HCT116 (cell line): ENCODE measurements around the gene KIRREL1. TPM values are rescaled to one million over a fixed set of nuclear protein-coding genes. Genes with fewer than 3 reads are reported as not detected.

ENCODE experiments used
- ATAC-seq: fragments of 200-7000 bp; cut with Tn5 transposase; 2 replicates; pipeline ENCODE4 v1.9.1; 2020; ENCODE audit warnings: mild to moderate bottlenecking, moderate library complexity
- BruUV-seq: library from RNA; stranded (reverse); fragments of 400-500 nt; replicated peaks from 2 replicates; lab custom pipeline; 2021; lab: Mats Ljungman, UMichigan
- CTCF ChIA-PET: fragments of 300-600 bp; sonication (Branson Sonifier 250); formaldehyde crosslinking; loops from one replicate; lab custom pipeline; 2021; ENCODE audit warnings: antibody characterized with exemption; lab: Charles Lee
- POLR2A ChIA-PET: fragments of 300-600, 350-600 bp; sonication (Branson Sonifier 250); formaldehyde crosslinking; loops from one replicate; lab custom pipeline; 2021; ENCODE audit warnings: antibody characterized with exemption; lab: Charles Lee
- RAD21 ChIA-PET, 2 experiments: fragments of 300-600 bp; sonication (Branson Sonifier 250); formaldehyde crosslinking; loops; one replicate each; lab custom pipeline; 2023; ENCODE audit warnings: low total read pairs in 2 of 2; ENCODE audit not compliant: uncharacterized antibody in 2 of 2, unreplicated experiment in 2 of 2, low non-redundant PET in 1 of 2; lab: Charles Lee
- DNase-seq: peaks from one replicate; pipeline ENCODE4 v3.0.0-alpha.2; 2010; ENCODE audit warnings: low read depth, low spot score
- H2AFZ ChIP-seq: fragments of 200-600 bp; shearing (Covaris generic), sonication (generic); 2 replicates; pipeline ENCODE4 v1.6.1; 2017; ENCODE audit warnings: low read depth, mixed run types, mixed read lengths, antibody characterized with exemption, low read length; ENCODE audit not compliant: poor library complexity, severe bottlenecking
- H3K27ac ChIP-seq: 2 replicates; pipeline ENCODE4 v1.5.1; 2012; ENCODE audit warnings: low read depth, low read length
- H3K27me3 ChIP-seq: fragments of 200-600 bp; sonication (generic); 2 replicates; pipeline ENCODE4 v1.6.1; 2016; ENCODE audit warnings: mixed run types, low read length, mixed read lengths; ENCODE audit not compliant: insufficient read depth
- H3K36me3 ChIP-seq, 2 experiments: fragments of 200-500 bp in 1 of 2; fragments of 200-600 bp in 1 of 2; sonication (Bioruptor generic) in 1 of 2; sonication (generic) in 1 of 2; 2 replicates each; pipeline versions ENCODE4 v1.5.1 to v1.6.1; 2014 to 2016; ENCODE audit warnings: low read length in 2 of 2, inconsistent platforms in 1 of 2, mixed read lengths in 1 of 2, mixed run types in 1 of 2; ENCODE audit not compliant: insufficient read depth in 2 of 2, control insufficient read depth in 1 of 2
- H3K4me1 ChIP-seq, 2 experiments: fragments of 200-600 bp in 1 of 2; sonication (generic) in 1 of 2; 2 replicates each; pipeline versions ENCODE4 v1.5.1 to v1.6.1; 2012 to 2017; ENCODE audit warnings: low read length in 2 of 2, inconsistent platforms in 1 of 2, mild to moderate bottlenecking in 1 of 2, mixed read lengths in 1 of 2, mixed run types in 1 of 2, moderate library complexity in 1 of 2; ENCODE audit not compliant: insufficient read depth in 2 of 2, control insufficient read depth in 1 of 2
- H3K4me2 ChIP-seq: fragments of 200-600 bp; sonication (generic); 2 replicates; pipeline ENCODE4 v1.6.1; 2017; ENCODE audit warnings: mixed run types, low read length, mixed read lengths
- H3K4me3 ChIP-seq, 2 experiments: fragments of 200-600 bp in 1 of 2; sonication (generic) in 1 of 2; replicated peaks in 1 of 2; 2 replicates each; pipeline ENCODE4 v1.5.1; 2011 to 2016; ENCODE audit warnings: low read length in 2 of 2, control low read depth in 1 of 2, low read depth in 1 of 2, mild to moderate bottlenecking in 1 of 2, mixed read lengths in 1 of 2, mixed run types in 1 of 2
- H3K79me2 ChIP-seq: fragments of 200-600 bp; sonication (generic); 2 replicates; pipeline ENCODE4 v1.6.1; 2017; ENCODE audit warnings: mild to moderate bottlenecking, mixed run types, low read length, moderate library complexity, mixed read lengths; ENCODE audit not compliant: insufficient read depth
- H3K9ac ChIP-seq: fragments of 200-600 bp; sonication (generic); 2 replicates; pipeline ENCODE4 v1.6.1; 2016; ENCODE audit warnings: low read length, mixed read lengths
- H3K9me2 ChIP-seq: fragments of 200-600 bp; sonication (generic), shearing (Covaris generic); 2 replicates; pipeline ENCODE4 v1.6.1; 2017; ENCODE audit warnings: mixed run types, mild to moderate bottlenecking, moderate library complexity; ENCODE audit not compliant: insufficient read depth
- H3K9me3 ChIP-seq, 2 experiments: fragments of 200-500 bp in 1 of 2; fragments of 200-600 bp in 1 of 2; sonication (Bioruptor generic) in 1 of 2; sonication (generic) in 1 of 2; 2 replicates each; pipeline ENCODE4 v1.6.1; 2014 to 2017; ENCODE audit warnings: low read length in 2 of 2, mixed read lengths in 2 of 2, inconsistent platforms in 1 of 2, low read depth in 1 of 2, mild to moderate bottlenecking in 1 of 2, mixed run types in 1 of 2, moderate library complexity in 1 of 2; ENCODE audit not compliant: control insufficient read depth in 1 of 2, insufficient read depth in 1 of 2
- H4K20me1 ChIP-seq: fragments of 200-600 bp; sonication (generic), shearing (Covaris generic); 2 replicates; pipeline ENCODE4 v1.6.1; 2017; ENCODE audit warnings: mixed run types, mild to moderate bottlenecking, moderate library complexity; ENCODE audit not compliant: insufficient read depth
- CTCF ChIP-seq, 3 experiments: fragments of 200-600 bp in 1 of 3; sonication (generic) in 1 of 3; IDR thresholded peaks in 2 of 3; conservative IDR thresholded peaks in 1 of 3; 2 replicates each; pipeline ENCODE4 v1.5.1; 2012 to 2017; ENCODE audit warnings: low read depth in 2 of 3, low read length in 2 of 3, antibody characterized with exemption in 1 of 3, borderline replicate concordance in 1 of 3, control low read depth in 1 of 3, mild to moderate bottlenecking in 1 of 3, mixed read lengths in 1 of 3, mixed run types in 1 of 3, moderate library complexity in 1 of 3; ENCODE audit not compliant: insufficient read depth in 1 of 3
- EGR1 ChIP-seq: IDR thresholded peaks from 2 replicates; pipeline ENCODE4 v1.6.1; 2012; ENCODE audit warnings: low read depth
- JUND ChIP-seq: IDR thresholded peaks from 2 replicates; pipeline ENCODE4 v1.6.1; 2012
- ZNF274 ChIP-seq: fragments of 200-500 bp; sonication (Bioruptor generic); IDR thresholded peaks from 2 replicates; pipeline ENCODE4 v1.6.1; 2014; ENCODE audit warnings: mild to moderate bottlenecking, low read depth, low read length, inconsistent platforms
- intact Hi-C: fragments of 100-400 bp; cut with micrococcal nuclease; formaldehyde crosslinking; loops from 2 replicates; pipeline ENCODE4 v1.10.0; 2022
- total RNA-seq: library from RNA; stranded (reverse); gene quantifications from one replicate; pipeline ENCODE4 v1.2.1, GENCODE V29; 2021; ENCODE audit not compliant: unreplicated experiment

Gene KIRREL1
- total RNA-seq, 1 experiment from 2014 or later: 20.0 TPM

GRCh38 chr1:158140764-158141192, 147.3 kb downstream of the KIRREL1 start:
- CTCF ChIA-PET: no interaction called here

GRCh38 chr1:158145173-158145719, 151.8 kb downstream of the KIRREL1 start:
- H4K20me1 ChIP-seq: no peaks in the 10 kb centered on the region
- DNase-seq: no peak
- H3K27ac ChIP-seq: no peak overlapping the region
- no peaks in the 10 kb centered on the region for H3K9me2 ChIP-seq
- H3K9me3 ChIP-seq: no peaks in the 10 kb centered on the region
- no peaks in the 10 kb centered on the region for H3K27me3 ChIP-seq
- TF ChIP-seq ZNF274 (no peak), JUND (no peak)
- H3K4me2 ChIP-seq: no peak overlapping the region
- H2AFZ ChIP-seq: no peak overlapping the region
- no TSS peak for BruUV-seq
- ChIA-PET POLR2A (no interaction called here), RAD21 (no interaction called here), CTCF (no interaction called here)
- intact Hi-C loops: no loop called here
- no peaks in the 10 kb centered on the region for H3K36me3 ChIP-seq
- ATAC-seq: no peak
- peaks cover 3 to 16% of the 10 kb centered on the region in 2 experiments; a peak in 3 of 4 replicates for H3K4me1 ChIP-seq
- no peak overlapping the region for H3K4me3 ChIP-seq
- H3K9ac ChIP-seq: no peak overlapping the region
- H3K79me2 ChIP-seq: no peaks in the 10 kb centered on the region

More at GRCh38 chr1:158140764-158141192, 147.3 kb downstream of the KIRREL1 start:
- Histone ChIP-seq H3K79me2 (no peaks in the 10 kb centered on the region), H2AFZ (no peak overlapping the region), H3K4me3 (no peak overlapping the region), H3K36me3 (no peaks in the 10 kb centered on the region), H3K4me2 (no peak overlapping the region), H3K27me3 (no peaks in the 10 kb centered on the region), H3K9ac (no peak overlapping the region), H3K4me1 (no peaks in the 10 kb centered on the region), H3K27ac (no peak overlapping the region), H3K9me3 (no peaks in the 10 kb centered on the region), H3K9me2 (no peaks in the 10 kb centered on the region), H4K20me1 (no peaks in the 10 kb centered on the region)
- TF ChIP-seq ZNF274 (no peak), EGR1 (no peak), CTCF (IDR thresholded peaks at IDR 0.05 in 2 of 3, conservative IDR thresholded peaks at IDR 0.05 in 1 of 3; ENCODE audit: borderline replicate concordance in 1 of 3, insufficient read depth in 1 of 3, low read depth in 2 of 3, low read length in 2 of 3) (no peak)
- ChIA-PET RAD21 (no interaction called here), POLR2A (no interaction called here)
- BruUV-seq: no TSS peak
- ATAC-seq (no peak), DNase-seq (no peak)
- intact Hi-C loops: no loop called here
